H1 (cell line): ENCODE data around the gene GGT5. TPM values are rescaled to one million over a fixed set of nuclear protein-coding genes. Genes with fewer than 3 reads are reported as not detected.
A peak's percentile ranks its signal among the peaks of the same experiment; 100 is the strongest.

Experiments used
- CTCF ChIA-PET: fragments of 300-600 bp; sonication (Branson Sonifier 250); formaldehyde crosslinking; loops from one replicate; lab custom pipeline; 2021; ENCODE audit not compliant: partially characterized antibody; lab: Charles Lee
- POLR2A ChIA-PET: fragments of 300-600 bp; sonication (Branson Sonifier 250); formaldehyde crosslinking; loops from one replicate; lab custom pipeline; 2021; ENCODE audit warnings: inconsistent platforms; ENCODE audit not compliant: partially characterized antibody; lab: Charles Lee
- DNase-seq, 2 experiments: peaks; one replicate each; pipeline versions ENCODE4 v3.0.0 to v3.0.0-alpha.2; 2010 to 2022; ENCODE audit warnings: low spot score in 2 of 2, low read depth in 1 of 2, mixed read lengths in 1 of 2
- FAIRE-seq: peaks from 2 replicates; lab custom pipeline; 2011; peaks lifted over from hg19 to GRCh38; lab: Jason Lieb, UNC
- H2AFZ ChIP-seq: 2 replicates; pipeline ENCODE4 v1.8.1; 2012; ENCODE audit warnings: low read length, inconsistent platforms
- H2AK5ac ChIP-seq: 2 replicates; pipeline ENCODE4 v1.6.1; 2013; ENCODE audit warnings: low read depth, low read length
- H2BK120ac ChIP-seq: replicated peaks from 2 replicates; pipeline ENCODE3; 2013; ENCODE audit warnings: low read depth, low read length, inconsistent platforms
- H2BK12ac ChIP-seq: 2 replicates; pipeline ENCODE4 v1.6.1; 2013; ENCODE audit warnings: low read depth, low read length
- H2BK15ac ChIP-seq: 2 replicates; pipeline ENCODE4 v1.6.1; 2013; ENCODE audit warnings: low read length
- H2BK20ac ChIP-seq: 2 replicates; pipeline ENCODE4 v1.6.1; 2013; ENCODE audit warnings: low read length
- H2BK5ac ChIP-seq: 2 replicates; pipeline ENCODE4 v1.6.1; 2013; ENCODE audit warnings: low read depth, low read length
- H3K14ac ChIP-seq: 2 replicates; pipeline ENCODE4 v1.6.1; 2013; ENCODE audit warnings: inconsistent platforms; ENCODE audit not compliant: insufficient read length
- H3K18ac ChIP-seq: 2 replicates; pipeline ENCODE4 v1.6.1; 2013; ENCODE audit warnings: low read length; ENCODE audit errors: extremely low read depth
- H3K23ac ChIP-seq: 2 replicates; pipeline ENCODE4 v1.6.1; 2013; ENCODE audit warnings: inconsistent platforms; ENCODE audit not compliant: insufficient read length
- H3K23me2 ChIP-seq: 2 replicates; pipeline ENCODE4 v1.6.1; 2013; ENCODE audit warnings: low read depth, low read length
- H3K27ac ChIP-seq: 2 replicates; pipeline ENCODE4 v1.6.1; 2011; ENCODE audit warnings: low read depth, low read length, inconsistent platforms
- H3K27me3 ChIP-seq, 4 experiments: replicated peaks in 1 of 4; 1 replicate in 1 of 4; 2 replicates in 3 of 4; pipeline versions ENCODE4 v1.6.1 to v1.8.1; 2011 to 2013; ENCODE audit warnings: low read length in 3 of 4, mild to moderate bottlenecking in 3 of 4, inconsistent platforms in 2 of 4, mixed read lengths in 2 of 4, moderate library complexity in 1 of 4; ENCODE audit not compliant: control insufficient read depth in 3 of 4, insufficient read depth in 3 of 4; ENCODE audit errors: extremely low read depth in 1 of 4
- H3K36me3 ChIP-seq, 4 experiments: 2 replicates each; pipeline versions ENCODE4 v1.6.1 to v1.8.1; 2011 to 2013; ENCODE audit warnings: mild to moderate bottlenecking in 4 of 4, low read length in 3 of 4, moderate library complexity in 2 of 4, control low read depth in 1 of 4, inconsistent platforms in 1 of 4; ENCODE audit not compliant: insufficient read depth in 4 of 4, control insufficient read depth in 2 of 4
- H3K4ac ChIP-seq: replicated peaks from 2 replicates; pipeline ENCODE3; 2013; ENCODE audit warnings: low read length, low read depth, mixed read lengths, inconsistent platforms; ENCODE audit not compliant: insufficient read length
- H3K4me1 ChIP-seq, 4 experiments: replicated peaks in 1 of 4; 1 replicate in 1 of 4; 2 replicates in 3 of 4; pipeline versions ENCODE4 v1.6.1 to v1.8.1; 2011 to 2013; ENCODE audit warnings: low read length in 3 of 4, inconsistent platforms in 2 of 4, mixed read lengths in 1 of 4; ENCODE audit not compliant: insufficient read depth in 4 of 4, control insufficient read depth in 3 of 4
- H3K4me2 ChIP-seq, 2 experiments: 2 replicates each; pipeline versions ENCODE4 v1.6.1 to v1.8.1; 2011 to 2013; ENCODE audit warnings: low read depth in 2 of 2, low read length in 2 of 2, control low read depth in 1 of 2, inconsistent platforms in 1 of 2, mild to moderate bottlenecking in 1 of 2; ENCODE audit not compliant: insufficient read depth in 1 of 2
- H3K4me3 ChIP-seq, 4 experiments: fragments of 200-600, 300-600 bp in 1 of 4; sonication (generic), shearing (Covaris generic), sonication (Bioruptor Twin) in 1 of 4; 2 replicates each; pipeline versions ENCODE4 v1.5.1 to v1.8.1; 2011 to 2016; ENCODE audit warnings: low read length in 4 of 4, low read depth in 3 of 4, control low read depth in 2 of 4, inconsistent platforms in 2 of 4, mild to moderate bottlenecking in 2 of 4, mixed read lengths in 1 of 4, moderate library complexity in 1 of 4; ENCODE audit not compliant: insufficient read depth in 2 of 4; ENCODE audit errors: extremely low read depth in 1 of 4
- H3K56ac ChIP-seq: replicated peaks from 2 replicates; pipeline ENCODE3; 2013; ENCODE audit warnings: low read depth, mild to moderate bottlenecking, mixed read lengths, low read length, inconsistent platforms; ENCODE audit not compliant: insufficient read length
- H3K79me1 ChIP-seq: 2 replicates; pipeline ENCODE4 v1.6.1; 2013; ENCODE audit warnings: low read depth, low read length, control low read depth
- H3K79me2 ChIP-seq, 2 experiments: 2 replicates each; pipeline versions ENCODE4 v1.6.1 to v1.8.1; 2012 to 2013; ENCODE audit warnings: low read length in 2 of 2, mild to moderate bottlenecking in 2 of 2, inconsistent platforms in 1 of 2; ENCODE audit not compliant: insufficient read depth in 2 of 2, control insufficient read depth in 1 of 2
- H3K9ac ChIP-seq, 4 experiments: replicated peaks in 1 of 4; 1 replicate in 1 of 4; 2 replicates in 3 of 4; pipeline versions ENCODE4 v1.6.1 to v1.8.1; 2011 to 2013; ENCODE audit warnings: low read depth in 3 of 4, low read length in 3 of 4, control low read depth in 2 of 4, mild to moderate bottlenecking in 2 of 4, moderate library complexity in 2 of 4, inconsistent platforms in 1 of 4; ENCODE audit errors: extremely low read depth in 1 of 4
- H3K9me3 ChIP-seq, 2 experiments: 2 replicates each; pipeline versions ENCODE4 v1.6.1 to v1.8.1; 2012 to 2013; ENCODE audit warnings: mild to moderate bottlenecking in 2 of 2, moderate library complexity in 2 of 2, control low read depth in 1 of 2, inconsistent platforms in 1 of 2, low read depth in 1 of 2, low read length in 1 of 2, mixed read lengths in 1 of 2; ENCODE audit not compliant: insufficient read depth in 2 of 2
- H4K20me1 ChIP-seq, 2 experiments: replicated peaks in 1 of 2; 2 replicates each; pipeline versions ENCODE3 to v1.8.1; 2011 to 2013; ENCODE audit warnings: inconsistent platforms in 2 of 2, low read length in 2 of 2, mild to moderate bottlenecking in 1 of 2; ENCODE audit not compliant: insufficient read depth in 2 of 2, control insufficient read depth in 1 of 2
- H4K5ac ChIP-seq: 2 replicates; pipeline ENCODE4 v1.6.1; 2013; ENCODE audit warnings: low read length, low read depth, mixed read lengths, inconsistent platforms; ENCODE audit not compliant: insufficient read length
- H4K8ac ChIP-seq: 2 replicates; pipeline ENCODE4 v1.8.0; 2013; ENCODE audit warnings: mild to moderate bottlenecking, moderate library complexity, low read length, inconsistent platforms; ENCODE audit not compliant: insufficient read depth; ENCODE audit errors: extremely low read depth
- H4K91ac ChIP-seq: replicated peaks from 2 replicates; pipeline ENCODE3; 2013; ENCODE audit warnings: low read length, mixed read lengths, inconsistent platforms; ENCODE audit not compliant: insufficient read length
- BRCA1 ChIP-seq: IDR thresholded peaks from 2 replicates; pipeline ENCODE4 v1.6.1; 2012; ENCODE audit warnings: low read depth, low read length, improper control_type of control experiment
- CHD1 ChIP-seq: IDR thresholded peaks from 2 replicates; pipeline ENCODE4 v1.6.1; 2012; ENCODE audit warnings: low read depth, low read length, improper control_type of control experiment
- EGR1 ChIP-seq: IDR thresholded peaks from 2 replicates; pipeline ENCODE4 v1.6.1; 2011; ENCODE audit warnings: low read depth, low read length, borderline replicate concordance
- MAFK ChIP-seq: IDR thresholded peaks from 2 replicates; pipeline ENCODE4 v1.6.1; 2012; ENCODE audit warnings: low read depth, mild to moderate bottlenecking, improper control_type of control experiment, low read length
- MAX ChIP-seq: IDR thresholded peaks from 2 replicates; pipeline ENCODE4 v1.6.1; 2012; ENCODE audit warnings: inconsistent platforms
- RNF2 ChIP-seq: fragments of 200-900, 300-1000 bp; sonication (generic); IDR thresholded peaks from 2 replicates; pipeline ENCODE4 v1.7.1; 2016; ENCODE audit warnings: borderline replicate concordance, low read depth, mild to moderate bottlenecking, antibody characterized with exemption, low read length; ENCODE audit not compliant: poor library complexity, severe bottlenecking; ENCODE audit errors: missing control alignments
- SIX5 ChIP-seq: IDR thresholded peaks from 2 replicates; pipeline ENCODE4 v1.6.1; 2011; ENCODE audit warnings: mild to moderate bottlenecking, low read depth, low read length
- SP4 ChIP-seq: IDR thresholded peaks from 2 replicates; pipeline ENCODE4 v1.6.1; 2012; ENCODE audit warnings: low read length, inconsistent platforms
- SRF ChIP-seq: IDR thresholded peaks from 2 replicates; pipeline ENCODE4 v1.6.1; 2011; ENCODE audit warnings: mild to moderate bottlenecking, low read depth, low read length, moderate library complexity
- TBP ChIP-seq: IDR thresholded peaks from 2 replicates; pipeline ENCODE4 v1.6.1; 2011; ENCODE audit warnings: low read depth, low read length, improper control_type of control experiment
- TCF12 ChIP-seq: IDR thresholded peaks from 2 replicates; pipeline ENCODE4 v1.6.1; 2011; ENCODE audit warnings: low read depth, mild to moderate bottlenecking, low read length
- ZNF274 ChIP-seq: IDR thresholded peaks from 2 replicates; pipeline ENCODE4 v1.7.0; 2012; ENCODE audit warnings: low read length, borderline replicate concordance; ENCODE audit errors: extremely low read depth
- WGBS, 2 experiments: shearing (Covaris generic) in 1 of 2; methylation state at CpG; one replicate each; pipeline versions ENCODE4 v1.1.6 to v1.1.7; 2013 to 2015; ENCODE audit warnings: low lambda C conversion rate in 2 of 2, mixed read lengths in 2 of 2, inconsistent platforms in 1 of 2, low coverage in 1 of 2, missing lambda C conversion rate in 1 of 2; ENCODE audit not compliant: insufficient replicate concordance in 2 of 2, insufficient coverage in 1 of 2, insufficient read length in 1 of 2; ENCODE audit errors: extremely low coverage in 1 of 2, missing lambda C conversion rate in 1 of 2; 5-methylcytosine and 5-hydroxymethylcytosine counted together
- polyA plus RNA-seq, 7 experiments: library from polyadenylated mRNA; depleted of rRNA in 3 of 7; stranded (reverse) in 5 of 7; unstranded in 2 of 7; fragments of >200 nt in 5 of 7; fragments of 200-250 nt in 2 of 7; gene quantifications; 1 replicate in 5 of 7; 2 replicates in 1 of 7; 4 replicates in 1 of 7; pipeline versions ENCODE4 v1.2.1 to v1.2.3, GENCODE V29; 2011 to 2013; ENCODE audit warnings: missing spikeins in 2 of 7, mixed read lengths in 2 of 7
- total RNA-seq: library from RNA; stranded (reverse); fragmentation: NEBNext Ultra II Directional; extraction: Animal tissue kit (Norgen Biotek cat#: 25700); gene quantifications from 2 replicates; pipeline ENCODE4 v1.2.1, GENCODE V29; 2021

Gene GGT5
- total and polyA plus RNA-seq, 2 of the 8 experiments (the other 6 are each of a cell fraction or from before 2014, with no cell fraction given): 0.05 TPM; not detected in 1

- no peak overlapping the region for H2BK12ac ChIP-seq
- H3K18ac ChIP-seq: peak overlapping the region; percentile 15; the same call in 1 of the 2 replicates
- H4K91ac ChIP-seq: no peak overlapping the region
- WGBS, 2 experiments: 94% methylated on average over 12 of the region's 14 CpGs; no CpG with 5 or more reads in 1 of the 2 experiments
- no peak for DNase-seq
- FAIRE-seq: no peak
- no peaks in the 10 kb centered on the region for H3K27me3 ChIP-seq
- no peak overlapping the region for H3K56ac ChIP-seq
- no peaks in the 10 kb centered on the region for H3K36me3 ChIP-seq
- no peak overlapping the region for H3K4me3 ChIP-seq
- CTCF ChIA-PET: interaction anchor here (0.7 to 7.2 kb wide), 37 partner anchors 9 to 333 kb away, joined by 3 to 96 read pairs (median 6); partner anchors contain the start of genes GGT5 and SUSD2
- no peak overlapping the region for H3K27ac ChIP-seq
- no peaks in the 10 kb centered on the region for H3K79me1 ChIP-seq
- no peaks in the 10 kb centered on the region for H3K9me3 ChIP-seq
- H2BK15ac ChIP-seq: no peak overlapping the region
- H2BK120ac ChIP-seq: no peak overlapping the region
- peaks cover 0 to 7% (median 0%) of the 10 kb centered on the region in 4 experiments; a peak in 4 of 7 replicates for H3K4me1 ChIP-seq
- peak overlapping the region; percentile 23; the same call in 1 of the 2 replicates for H2AFZ ChIP-seq
- no peak overlapping the region for H3K4me2 ChIP-seq
- H3K9ac ChIP-seq: no peak overlapping the region
- no peak overlapping the region for H4K5ac ChIP-seq
- TF ChIP-seq SIX5 (no peak), SP4 (no peak), TCF12 (no peak), TBP (no peak), CHD1 (no peak), EGR1 (no peak), BRCA1 (no peak), SRF (no peak), MAX (no peak), MAFK (no peak), RNF2 (no peak), ZNF274 (no peak)
- TF ChIP-seq, all 59 proteins: peak for 0
- Histone ChIP-seq H3K23me2 (no peaks in the 10 kb centered on the region), H4K8ac (0 out of 2 replicates have a peak overlapping the region, but pooled peaks have one; percentile 7), H4K20me1 (no peaks in the 10 kb centered on the region), H2BK5ac (0 out of 2 replicates have a peak overlapping the region, but pooled peaks have one; percentile 17), H3K79me2 (no peaks in the 10 kb centered on the region), H2AK5ac (no peak overlapping the region), H3K23ac (no peak overlapping the region), H2BK20ac (no peak overlapping the region), H3K4ac (no peak overlapping the region), H3K14ac (no peak overlapping the region)
- POLR2A ChIA-PET: no interaction called here
These were observed 54.7 kb downstream of the GGT5 start for GRCh38 chr22:24190159-24190540.
